ENCODE results near the gene SLC37A1.
"Not testable (repeated sequence)": the region's sequence is repeated elsewhere in the genome, so short reads cannot be mapped to it uniquely, and the experiment has no call there.

The SLC37A1 gene

GRCh38 chr21:42623694-42624093, 110.0 kb downstream of the SLC37A1 start:
- no peak for DNase-seq (ENCODE audit: low spot score)
- POLR2A ChIA-PET (ENCODE audit: low non-redundant PET) = no interaction called here
- TF ChIP-seq, protein P1, sequence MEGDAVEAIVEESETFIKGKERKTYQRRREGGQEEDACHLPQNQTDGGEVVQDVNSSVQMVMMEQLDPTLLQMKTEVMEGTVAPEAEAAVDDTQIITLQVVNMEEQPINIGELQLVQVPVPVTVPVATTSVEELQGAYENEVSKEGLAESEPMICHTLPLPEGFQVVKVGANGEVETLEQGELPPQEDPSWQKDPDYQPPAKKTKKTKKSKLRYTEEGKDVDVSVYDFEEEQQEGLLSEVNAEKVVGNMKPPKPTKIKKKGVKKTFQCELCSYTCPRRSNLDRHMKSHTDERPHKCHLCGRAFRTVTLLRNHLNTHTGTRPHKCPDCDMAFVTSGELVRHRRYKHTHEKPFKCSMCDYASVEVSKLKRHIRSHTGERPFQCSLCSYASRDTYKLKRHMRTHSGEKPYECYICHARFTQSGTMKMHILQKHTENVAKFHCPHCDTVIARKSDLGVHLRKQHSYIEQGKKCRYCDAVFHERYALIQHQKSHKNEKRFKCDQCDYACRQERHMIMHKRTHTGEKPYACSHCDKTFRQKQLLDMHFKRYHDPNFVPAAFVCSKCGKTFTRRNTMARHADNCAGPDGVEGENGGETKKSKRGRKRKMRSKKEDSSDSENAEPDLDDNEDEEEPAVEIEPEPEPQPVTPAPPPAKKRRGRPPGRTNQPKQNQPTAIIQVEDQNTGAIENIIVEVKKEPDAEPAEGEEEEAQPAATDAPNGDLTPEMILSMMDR (conservative IDR thresholded peaks at IDR 0.05; ENCODE audit: low read depth) = no peak
- CTCF ChIA-PET = interaction anchor here (0.9 kb wide), 1 partner anchor 30 kb away, joined by 4 read pairs; no protein-coding TSS in a partner anchor
- H3K27ac ChIP-seq = no peak overlapping the region

DNA sequence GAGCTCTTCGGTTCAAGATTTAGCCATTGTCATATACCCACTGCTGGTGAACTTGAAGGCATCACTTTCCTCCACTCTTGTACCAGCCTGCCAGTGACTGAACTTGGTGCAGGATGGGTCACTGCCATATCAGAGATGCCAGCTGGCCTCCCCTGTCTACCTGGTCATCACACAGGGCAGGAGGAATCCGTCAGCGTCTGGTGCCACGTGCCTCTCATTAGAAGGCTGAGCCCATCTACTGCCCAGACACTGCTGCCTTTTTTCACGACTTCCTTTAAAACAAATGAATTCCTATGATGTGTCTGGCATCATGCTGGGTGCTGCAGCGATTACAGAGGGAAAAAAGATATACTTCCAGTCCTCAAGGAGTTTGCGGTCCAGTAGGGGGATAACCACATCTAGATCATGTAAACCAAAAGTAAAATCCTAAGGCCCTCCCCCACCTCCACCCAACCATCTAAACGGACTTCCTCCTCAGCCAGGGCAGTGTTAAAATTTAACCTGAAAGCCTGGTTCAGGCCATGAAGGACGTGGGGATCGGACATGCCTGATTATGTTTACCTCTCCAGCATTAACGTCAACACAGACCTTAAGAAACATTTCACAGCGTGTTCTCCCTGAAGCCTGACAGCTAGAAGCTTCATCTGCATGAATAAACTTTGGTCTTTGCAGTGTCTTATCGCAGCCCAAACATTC, 110.6 kb downstream of the SLC37A1 start:
- DNase-seq (ENCODE audit: low spot score) = no peak

GRCh38 chr21:42624936-42625335, 111.3 kb downstream of the SLC37A1 start:
- TF ChIP-seq, protein P1 (conservative IDR thresholded peaks at IDR 0.05; ENCODE audit: low read depth) = no peak
- POLR2A ChIA-PET (ENCODE audit: low non-redundant PET) = no interaction called here
- no peak for DNase-seq (ENCODE audit: low spot score)
- H3K27ac ChIP-seq = no peak overlapping the region
- CTCF ChIA-PET = no interaction called here

More for the DNA sequence above, 110.6 kb downstream of the SLC37A1 start:
- H3K27ac ChIP-seq = no peak overlapping the region
- ChIA-PET CTCF (interaction anchor here (0.9 kb wide), 1 partner anchor 30 kb away, joined by 4 read pairs; no protein-coding TSS in a partner anchor), POLR2A (ENCODE audit: low non-redundant PET) (no interaction called here)
- TF ChIP-seq, protein P1 (conservative IDR thresholded peaks at IDR 0.05; ENCODE audit: low read depth) = no peak

DNA sequence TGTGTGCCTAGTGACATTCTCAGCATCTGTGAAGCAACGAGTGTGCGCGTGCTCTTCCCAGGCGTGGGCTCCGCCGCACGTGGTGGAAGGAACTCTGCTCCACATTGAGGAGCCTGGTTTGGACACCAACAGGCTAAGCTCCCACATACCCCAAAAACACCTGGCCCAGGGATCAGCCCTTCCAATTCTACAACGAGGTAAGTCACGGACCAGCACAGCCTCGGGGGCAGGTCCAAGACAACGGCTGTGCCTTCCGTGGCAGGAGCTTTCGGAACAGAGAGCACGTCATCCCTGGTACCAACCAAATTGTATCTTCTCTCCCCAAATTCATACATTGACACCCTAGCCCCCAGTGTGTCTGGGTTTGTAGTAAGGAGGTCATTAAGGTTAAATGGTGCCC, 112.5 kb downstream of the SLC37A1 start:
- ChIA-PET CTCF (no interaction called here), POLR2A (ENCODE audit: low non-redundant PET) (no interaction called here)
- no peak overlapping the region for H3K27ac ChIP-seq
- no peak for DNase-seq (ENCODE audit: low spot score)
- TF ChIP-seq, protein P1 (conservative IDR thresholded peaks at IDR 0.05; ENCODE audit: low read depth) = no peak

DNA sequence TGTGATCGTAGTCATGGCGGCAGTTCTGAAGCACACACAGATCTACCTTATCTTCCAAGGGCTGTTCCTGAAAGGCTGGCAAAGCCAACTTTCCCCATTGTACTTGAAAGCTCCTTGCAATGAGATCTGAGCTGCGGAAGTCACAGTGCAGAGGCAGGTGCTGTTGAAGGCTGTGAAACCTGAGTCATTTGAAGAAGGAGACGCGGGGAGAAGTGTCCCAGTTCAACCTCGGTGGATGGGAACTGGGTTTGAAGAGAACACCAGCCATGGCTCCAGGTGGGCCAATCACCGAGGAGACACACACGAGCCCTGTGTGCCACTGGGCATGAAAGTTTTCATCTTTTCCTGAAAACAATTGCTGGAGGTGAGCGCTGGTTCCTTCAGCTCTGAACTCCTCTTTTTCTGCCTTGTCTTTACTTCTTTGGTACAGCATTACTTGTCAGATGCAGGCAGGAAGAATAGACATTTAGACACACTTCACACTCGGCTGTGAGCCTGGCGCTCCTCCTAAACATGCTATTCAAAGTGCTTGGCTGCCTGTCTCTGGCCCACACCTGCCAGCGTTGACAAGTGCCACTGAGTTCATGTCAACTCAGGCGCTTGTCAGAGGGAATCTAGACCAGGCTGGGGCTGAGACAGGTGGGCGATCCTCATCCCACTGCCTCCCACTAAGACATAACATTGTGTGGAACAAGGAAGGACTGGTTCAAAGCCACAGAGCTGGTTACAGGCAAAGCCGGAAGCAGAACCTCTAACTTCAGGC, 114.1 kb downstream of the SLC37A1 start:
- ChIA-PET POLR2A (ENCODE audit: low non-redundant PET) (no interaction called here), CTCF (no interaction called here)
- no peak overlapping the region for H3K27ac ChIP-seq
- TF ChIP-seq, protein P1 (conservative IDR thresholded peaks at IDR 0.05; ENCODE audit: low read depth) = no peak
- DNase-seq (ENCODE audit: low spot score) = no peak

DNA sequence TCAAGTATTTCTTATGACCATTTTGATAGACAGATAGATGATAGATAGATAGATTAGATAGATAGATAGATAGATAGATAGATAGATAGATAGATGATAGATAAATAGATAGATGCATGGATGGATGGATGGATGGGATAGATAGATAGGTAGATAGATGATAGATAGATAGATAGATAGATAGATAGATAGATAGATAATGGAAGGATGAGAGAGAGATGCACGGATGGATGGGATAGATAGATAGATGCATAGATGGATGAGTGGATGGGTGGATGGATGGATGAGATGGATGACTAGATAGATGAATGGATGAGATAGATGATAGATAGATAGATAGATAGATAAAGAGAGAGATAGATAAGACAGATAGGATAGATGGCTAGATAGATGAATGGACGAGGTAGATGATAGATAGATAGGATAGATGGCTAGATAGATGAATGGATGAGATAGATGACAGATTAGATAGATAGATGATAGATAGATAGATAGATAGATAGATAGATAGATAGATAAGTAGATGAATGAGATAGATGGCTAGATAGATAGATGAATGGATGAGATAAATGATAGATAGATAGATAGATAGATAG, 114.9 kb downstream of the SLC37A1 start:
- POLR2A ChIA-PET (ENCODE audit: low non-redundant PET); DNase-seq (ENCODE audit: low spot score); CTCF ChIA-PET; H3K27ac ChIP-seq: not testable (repeated sequence)

All from RWPE1 (cell line).